ENCODE results near the gene TTLL9. TPM values are rescaled to one million over a fixed set of nuclear protein-coding genes. Genes with fewer than 3 reads are reported as not detected.

Gene TTLL9
- total RNA-seq, 1 donor from 2014 or later: 1.0 TPM

DNA sequence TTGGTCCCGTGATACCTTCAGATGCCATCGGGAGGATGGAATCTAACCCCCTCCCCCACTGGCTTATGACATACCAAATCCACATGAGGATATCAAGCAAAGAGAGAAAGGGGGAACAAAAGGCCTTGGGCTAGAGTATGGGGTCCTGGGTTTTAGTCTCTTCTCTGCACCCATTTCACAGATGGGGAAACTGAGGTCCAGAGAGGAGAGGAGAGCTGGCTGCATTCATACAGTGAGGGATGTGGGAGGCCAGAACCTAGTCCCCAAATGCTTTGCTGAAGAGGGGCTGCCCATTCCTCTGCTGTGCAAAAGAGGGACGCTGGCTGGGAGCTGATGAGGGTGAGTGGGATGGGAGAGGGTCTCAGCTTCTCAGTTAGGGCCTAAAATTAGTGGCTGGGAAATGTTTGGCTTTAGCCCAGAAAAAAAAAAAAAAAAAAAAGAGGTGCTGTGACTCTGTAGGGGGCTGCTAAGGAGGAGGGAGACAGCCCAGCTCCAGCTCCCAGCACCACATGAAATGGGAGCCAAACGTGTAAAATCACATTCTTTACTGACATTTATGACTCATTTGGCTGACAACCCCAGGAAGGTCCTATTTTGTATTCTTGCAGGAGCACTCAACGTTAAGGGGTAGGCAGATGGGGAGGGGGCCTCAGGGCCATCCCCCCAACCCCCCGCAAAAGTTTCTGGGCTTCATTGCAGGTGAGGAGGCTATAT, 109.4 kb downstream of the TTLL9 start:
- DNase-seq: no peak

DNA sequence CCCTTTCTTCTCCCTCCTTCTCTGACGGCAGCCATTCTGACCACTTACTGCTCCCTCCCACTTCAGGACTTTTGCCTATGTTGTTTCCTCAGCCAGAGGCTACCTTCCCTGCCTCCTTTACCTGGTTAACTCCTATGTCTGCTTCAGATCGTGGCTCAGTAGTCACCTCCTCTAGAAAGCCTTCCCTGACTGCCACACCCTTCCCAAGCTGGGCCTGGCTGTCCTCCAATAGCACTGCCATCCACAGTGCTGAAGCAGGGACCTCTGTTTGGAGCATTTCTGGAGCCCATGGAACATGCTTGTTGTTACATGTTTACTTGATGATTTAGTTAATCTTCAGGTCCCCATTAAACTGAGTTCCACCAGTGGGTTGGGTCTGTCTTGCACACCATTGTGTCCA, 111.3 kb downstream of the TTLL9 start:
- no peak for DNase-seq

DNA sequence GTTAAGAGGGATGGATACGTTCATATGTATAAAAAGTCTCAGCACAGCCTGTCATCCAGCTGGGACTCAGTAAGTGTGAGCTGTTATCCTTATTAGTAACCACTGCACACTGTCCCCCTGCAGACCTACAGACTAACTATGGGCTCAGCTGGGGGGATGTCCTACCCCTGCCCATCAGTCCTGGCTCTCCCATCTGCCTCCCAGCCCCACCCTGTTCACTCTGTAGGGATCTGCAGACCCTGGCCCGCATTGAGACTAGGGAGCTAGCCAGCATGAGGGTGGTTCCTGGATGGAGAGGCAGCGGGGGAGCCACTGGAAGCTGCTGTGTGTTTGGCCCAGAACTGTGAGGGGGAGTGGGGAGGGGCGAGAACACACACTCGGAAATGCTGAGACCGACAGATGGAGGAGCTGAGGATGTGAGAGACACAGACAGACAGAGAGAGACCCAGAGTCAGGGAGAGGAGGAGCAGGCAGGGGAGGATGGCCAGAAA, 114.6 kb downstream of the TTLL9 start:
- no peak for DNase-seq

GRCh38 chr20:31987744-31988143, 117.3 kb downstream of the TTLL9 start:
- no peak for DNase-seq

DNA sequence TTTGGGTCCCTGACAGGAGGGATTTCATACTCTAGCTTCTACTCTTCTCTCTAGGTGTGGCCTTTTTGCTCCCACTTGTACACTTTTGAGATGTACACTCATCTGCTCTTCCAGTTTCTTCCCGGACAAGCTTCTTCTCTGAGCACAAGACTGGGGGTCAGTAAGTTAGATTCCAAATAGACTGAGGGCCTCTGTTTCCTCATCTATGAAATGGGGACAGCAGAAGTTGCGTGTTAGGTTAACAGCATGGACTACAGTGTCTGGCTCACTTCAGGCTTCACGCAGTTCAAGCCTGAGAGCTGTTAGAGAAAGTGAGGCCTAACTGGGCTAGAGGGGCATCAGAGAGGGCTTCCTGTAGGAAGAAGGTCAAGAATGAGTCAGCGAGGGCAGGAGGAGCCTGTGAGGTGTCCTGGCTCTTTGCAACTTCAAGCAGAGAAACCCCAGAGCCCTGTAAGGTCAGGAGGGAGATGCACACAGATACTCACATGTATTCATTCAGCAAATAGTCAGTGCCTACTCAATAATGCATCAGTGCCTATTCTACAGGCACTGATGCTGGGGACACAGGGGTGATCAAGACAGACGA, 118.1 kb downstream of the TTLL9 start:
- DNase-seq: no peak

DNA sequence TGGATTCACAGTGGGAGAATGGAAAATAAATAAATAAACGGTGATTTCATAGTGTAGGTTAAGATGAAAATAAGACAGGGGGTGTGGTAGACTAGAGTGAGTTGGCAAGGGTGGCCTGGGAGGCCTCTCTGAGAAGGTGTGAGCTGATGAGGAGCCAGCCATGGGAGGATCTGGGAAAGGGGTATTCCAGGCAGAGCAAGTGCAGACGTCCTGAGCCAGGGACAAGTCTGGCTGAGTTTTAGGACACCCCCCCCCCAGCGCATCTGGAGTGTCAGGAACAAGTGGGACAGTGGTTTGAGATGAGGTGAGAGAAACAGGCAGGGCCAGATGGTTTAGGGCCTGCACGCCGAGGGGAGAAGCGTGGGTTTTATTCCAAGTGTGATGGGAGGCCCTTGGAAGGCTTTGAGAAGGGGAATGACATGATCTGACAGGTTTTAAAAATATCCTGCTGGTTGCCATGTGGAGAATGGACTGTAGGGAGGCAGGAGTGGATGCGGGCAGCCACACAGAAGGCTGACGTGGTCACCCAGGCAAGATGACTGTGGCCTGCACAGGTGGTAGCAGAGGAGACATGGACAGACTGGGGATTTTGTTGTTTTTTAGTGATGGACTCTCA, 118.7 kb downstream of the TTLL9 start:
- DNase-seq: no peak

GRCh38 chr20:31990641-31991338, 120.4 kb downstream of the TTLL9 start:
- no peak for DNase-seq

- no peak for DNase-seq
Measured at GRCh38 chr20:31991339-31991705, 120.9 kb downstream of the TTLL9 start.

- no peak for DNase-seq
Measured at GRCh38 chr20:31992086-31992485, 121.7 kb downstream of the TTLL9 start.

Small RNAs within 50 kb of the gene (small RNA-seq; reads per million reads assigned to genes)
- 0.05 reads per million for gene RNU1-94P (ENCODE audit: low replicate concordance)

Other genes starting within 250 kb of the TTLL9 start
- 6.3 TPM for gene COX4I2, start 232.7 kb upstream of the TTLL9 start, total RNA-seq
- 37.2 TPM for gene BCL2L1, start 147.8 kb upstream of the TTLL9 start, total RNA-seq
- gene TPX2, start 131.3 kb upstream of the TTLL9 start, total RNA-seq: 19.6 TPM
- 55.9 TPM for gene MYLK2, start 51.3 kb upstream of the TTLL9 start, total RNA-seq
- gene FOXS1, start 25.0 kb upstream of the TTLL9 start, total RNA-seq: 3.6 TPM
- gene DUSP15, start 107 bp upstream of the TTLL9 start, total RNA-seq: 0.82 TPM
- gene PDRG1, start 81.4 kb downstream of the TTLL9 start, total RNA-seq: 6.5 TPM
- gene XKR7, start 97.5 kb downstream of the TTLL9 start, total RNA-seq: under 0.01 TPM
- 9.7 TPM for gene CCM2L, start 139.8 kb downstream of the TTLL9 start, total RNA-seq
- 3.7 TPM for gene HCK, start 181.6 kb downstream of the TTLL9 start, total RNA-seq
- gene TM9SF4, start 239.1 kb downstream of the TTLL9 start, total RNA-seq: 27.3 TPM

Measured in tongue (tissue), 3 donors.